Activated T-helper 9 cell treated with anti-CD3 and anti-CD28 coated beads, Interleukin-2, amount 50 U/mL, for 16 hours (primary cell): ENCODE data around the gene CPEB2.

Source experiments
- DNase-seq: peaks from one replicate; pipeline ENCODE4 v3.0.0-alpha.2; 2020; ENCODE audit warnings: low read depth

CPEB2 gene

DNA sequence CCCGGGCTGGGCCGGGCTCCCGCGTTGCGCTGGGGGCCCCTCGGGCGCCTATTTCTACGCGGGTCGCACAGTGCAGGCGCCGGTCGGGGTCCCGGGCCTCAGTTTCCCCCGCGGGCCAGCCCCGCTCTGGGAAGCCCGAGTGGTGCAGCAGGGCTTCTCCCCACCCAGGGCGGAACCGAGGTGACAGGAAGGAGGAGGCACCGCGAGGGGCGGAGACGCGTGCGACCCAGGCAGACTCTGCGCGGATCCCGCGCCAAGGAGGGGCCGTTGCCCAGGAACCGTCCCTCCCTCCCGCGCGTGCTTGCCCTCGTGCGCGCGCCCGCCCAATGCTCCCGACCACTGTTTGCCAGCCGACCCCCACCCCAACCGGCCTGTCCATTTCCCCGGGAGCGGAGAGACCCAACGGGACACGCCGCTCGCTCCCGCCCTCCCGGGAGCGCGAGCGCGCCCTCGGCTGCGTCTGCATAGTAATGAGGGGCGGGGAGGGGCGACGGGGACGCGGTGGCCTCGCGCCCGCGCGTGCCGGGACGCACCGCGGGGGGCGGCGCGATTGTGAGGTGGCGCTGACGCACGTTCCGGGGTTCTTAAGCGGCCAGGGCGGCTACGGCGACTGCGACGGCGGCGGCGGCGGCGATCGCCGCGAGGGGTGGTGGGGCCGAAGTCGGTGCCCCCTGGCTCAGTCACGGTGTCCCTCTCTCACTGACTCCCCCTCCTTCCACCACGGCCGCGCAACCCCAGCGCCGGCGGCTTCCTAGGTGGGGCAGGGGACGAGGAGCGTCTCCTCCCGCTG lies at the start of gene CPEB2:
Gene CPEB2 (plus strand): TSS at position 613 of the 790 bp plus-strand sequence. CDS start 193 bp downstream, outside the sequence.
- DNase-seq = peak; percentile 87

DNA sequence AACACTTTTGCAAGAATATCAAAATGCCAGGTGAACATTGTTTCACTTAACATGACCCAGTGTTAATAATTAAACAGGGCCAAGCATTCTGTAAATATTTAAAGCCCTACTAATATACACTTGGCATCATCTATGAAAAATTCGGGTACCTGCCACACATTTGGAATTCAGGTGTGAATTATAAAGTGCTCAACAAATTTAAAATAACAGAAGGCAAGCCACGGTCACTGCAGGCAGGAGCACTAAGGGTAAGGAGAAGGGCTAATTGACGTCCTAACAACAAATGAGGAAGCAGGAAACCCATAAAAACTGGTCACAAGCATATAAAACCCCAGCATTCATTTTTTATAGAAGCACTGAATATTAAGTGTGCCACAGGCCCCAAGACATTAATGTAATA lies 43.8 kb upstream of the CPEB2 start:
- no peak for DNase-seq

DNA sequence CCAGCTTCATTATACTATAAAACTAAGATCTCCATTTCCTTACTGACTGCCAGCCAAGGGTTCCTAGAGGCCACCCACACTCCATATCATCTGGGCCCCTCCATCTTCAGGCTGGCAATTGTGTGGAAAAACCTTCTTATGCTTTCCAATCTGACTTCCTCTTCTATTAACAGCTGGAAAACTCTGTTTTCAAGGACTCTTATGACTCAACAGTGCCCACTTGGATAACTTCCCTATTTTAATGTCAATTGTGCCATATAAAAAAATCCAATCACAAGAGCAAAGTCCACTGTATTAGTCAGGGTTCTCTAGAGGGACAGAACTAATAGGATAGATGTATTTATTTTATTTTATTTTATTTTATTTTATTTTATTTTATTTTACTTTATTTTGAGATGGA lies 41.0 kb upstream of the CPEB2 start:
- DNase-seq = no peak

GRCh38 chr4:14965071-14965470 lies 37.2 kb upstream of the CPEB2 start:
- DNase-seq = no peak

GRCh38 chr4:14967982-14968381 lies 34.3 kb upstream of the CPEB2 start:
- no peak for DNase-seq

DNA sequence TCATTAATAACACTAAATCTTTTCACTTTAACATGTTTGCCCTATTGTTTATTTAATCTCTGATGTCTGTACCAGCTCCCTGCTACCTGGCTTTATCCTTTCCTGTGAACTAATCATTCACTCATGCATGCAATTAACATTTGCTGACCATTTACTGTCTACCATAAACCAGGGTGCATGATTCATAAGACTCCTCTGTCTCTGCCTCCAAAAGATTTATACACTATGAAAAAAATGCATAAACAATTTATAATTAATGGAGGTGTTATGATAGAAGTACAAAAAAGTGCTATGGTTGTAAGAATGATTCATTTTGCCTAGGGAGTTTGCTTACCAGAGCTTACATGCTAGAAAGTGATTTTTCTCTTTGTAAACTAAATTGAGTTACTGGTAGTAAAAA lies 24.5 kb upstream of the CPEB2 start:
- no peak for DNase-seq

GRCh38 chr4:14984448-14984847 lies 17.8 kb upstream of the CPEB2 start:
- DNase-seq = no peak

GRCh38 chr4:14985161-14985560 lies 17.1 kb upstream of the CPEB2 start:
- no peak for DNase-seq

GRCh38 chr4:14985843-14986242 lies 16.4 kb upstream of the CPEB2 start:
- DNase-seq = no peak

GRCh38 chr4:14987054-14987453 lies 15.2 kb upstream of the CPEB2 start:
- no peak for DNase-seq

- DNase-seq = no peak
Measured at GRCh38 chr4:14990484-14990883, 11.8 kb upstream of the CPEB2 start.

GRCh38 chr4:14994242-14994641 lies 8.0 kb upstream of the CPEB2 start:
- no peak for DNase-seq

- DNase-seq = peak; percentile 26
Measured at GRCh38 chr4:15001248-15001868, 923 bp upstream of the CPEB2 start.

GRCh38 chr4:15002659-15003400 lies 549 bp downstream of the CPEB2 start:
- DNase-seq = peak; percentile 71

DNA sequence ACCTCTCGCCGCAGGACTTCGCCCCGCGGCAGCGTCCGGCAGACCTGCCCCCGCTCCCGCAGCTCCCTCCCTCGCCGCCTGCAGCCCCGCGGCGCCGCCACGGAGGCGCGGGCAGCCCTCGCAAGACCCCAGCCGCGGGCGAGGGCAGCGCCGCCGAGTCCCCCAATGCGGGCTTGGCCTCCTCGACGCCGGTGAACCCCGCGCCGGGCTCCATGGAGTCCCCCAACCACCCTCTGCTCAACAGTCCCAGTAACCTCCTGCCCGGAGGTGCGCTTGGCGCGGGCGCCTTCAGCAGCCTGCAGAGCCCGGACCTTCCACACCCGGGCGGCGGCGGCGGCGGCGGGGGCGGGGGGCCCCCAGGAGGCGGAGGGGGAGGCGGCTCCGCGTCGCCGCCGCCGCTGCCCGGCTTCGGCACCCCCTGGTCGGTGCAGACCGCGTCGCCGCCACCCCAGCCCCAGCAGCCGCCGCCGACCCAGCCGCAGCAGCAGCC lies 1.2 kb downstream of the CPEB2 start:
- peak; percentile 51 for DNase-seq

DNA sequence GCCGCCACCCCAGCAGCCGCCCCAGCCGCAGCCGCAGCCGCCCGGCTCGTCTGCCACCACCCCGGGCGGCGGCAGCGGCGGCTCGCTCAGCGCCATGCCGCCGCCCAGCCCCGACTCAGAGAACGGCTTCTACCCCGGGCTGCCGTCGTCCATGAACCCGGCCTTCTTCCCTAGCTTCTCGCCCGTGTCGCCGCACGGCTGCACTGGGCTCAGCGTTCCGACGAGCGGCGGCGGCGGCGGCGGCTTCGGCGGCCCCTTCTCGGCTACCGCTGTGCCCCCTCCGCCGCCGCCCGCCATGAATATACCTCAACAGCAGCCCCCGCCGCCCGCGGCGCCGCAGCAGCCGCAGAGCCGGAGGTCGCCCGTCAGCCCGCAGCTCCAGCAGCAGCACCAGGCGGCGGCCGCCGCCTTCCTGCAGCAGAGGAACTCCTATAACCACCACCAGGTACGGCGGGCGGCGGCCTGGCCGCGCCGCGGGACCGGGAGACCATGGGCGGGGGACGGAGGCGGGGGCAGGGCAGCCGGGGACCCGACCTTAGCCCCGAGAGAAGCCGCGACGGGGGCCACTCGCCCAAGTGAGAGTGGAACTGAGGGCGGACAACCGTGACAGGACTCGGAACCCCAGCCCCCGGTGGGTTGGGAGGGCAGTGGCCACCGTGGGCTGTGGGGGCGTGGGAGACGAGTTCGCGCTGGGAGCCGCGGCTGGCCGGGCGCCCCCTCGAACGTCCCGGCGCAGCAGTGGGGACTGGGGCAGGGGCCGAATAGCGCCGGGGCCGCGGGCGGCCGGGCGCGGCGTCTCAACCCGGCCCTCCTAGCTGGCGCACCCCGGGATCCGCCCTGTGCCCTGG lies 1.8 kb downstream of the CPEB2 start:
- peak; percentile 43 for DNase-seq

GRCh38 chr4:15004739-15005301 lies 2.5 kb downstream of the CPEB2 start:
- peak; percentile 32 for DNase-seq

- no peak for DNase-seq
Measured at GRCh38 chr4:15005474-15006115, 3.3 kb downstream of the CPEB2 start.

DNA sequence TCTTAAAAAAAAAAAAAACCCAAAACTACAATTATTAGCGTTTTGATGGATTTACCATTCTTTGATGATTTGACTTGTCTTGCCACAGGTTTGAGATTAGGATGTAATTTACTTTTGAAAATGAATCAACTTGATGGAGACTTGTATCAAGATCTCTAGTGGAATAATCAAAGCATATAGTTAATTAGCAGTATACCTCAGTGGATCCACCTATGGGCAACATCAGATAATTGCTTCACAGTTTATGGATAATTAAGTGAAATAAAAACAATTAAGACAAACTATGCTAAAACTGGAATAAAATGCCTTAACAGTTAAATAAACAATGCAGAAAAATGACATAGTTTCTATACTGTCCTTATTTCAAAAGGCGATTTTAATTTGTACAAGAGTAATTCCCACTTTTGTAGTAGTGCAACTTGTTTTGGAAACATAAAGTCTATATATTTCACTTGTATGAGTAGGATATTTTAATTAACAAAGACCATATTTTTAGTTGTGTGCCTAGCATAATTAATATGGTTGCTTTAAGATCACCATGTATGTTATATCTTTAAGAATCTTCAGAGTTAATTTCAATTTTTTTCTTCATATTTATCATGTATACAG lies 4.2 kb downstream of the CPEB2 start:
- DNase-seq = no peak

GRCh38 chr4:15007201-15007600 lies 4.9 kb downstream of the CPEB2 start:
- no peak for DNase-seq
